ENCODE results near the gene DISC1. TPM values are rescaled to one million over a fixed set of nuclear protein-coding genes. Genes with fewer than 3 reads are reported as not detected.

The DISC1 gene
- polyA plus RNA-seq, 1 of the 3 experiments (the other 2 are of a cell fraction) = 1.7 TPM

DNA sequence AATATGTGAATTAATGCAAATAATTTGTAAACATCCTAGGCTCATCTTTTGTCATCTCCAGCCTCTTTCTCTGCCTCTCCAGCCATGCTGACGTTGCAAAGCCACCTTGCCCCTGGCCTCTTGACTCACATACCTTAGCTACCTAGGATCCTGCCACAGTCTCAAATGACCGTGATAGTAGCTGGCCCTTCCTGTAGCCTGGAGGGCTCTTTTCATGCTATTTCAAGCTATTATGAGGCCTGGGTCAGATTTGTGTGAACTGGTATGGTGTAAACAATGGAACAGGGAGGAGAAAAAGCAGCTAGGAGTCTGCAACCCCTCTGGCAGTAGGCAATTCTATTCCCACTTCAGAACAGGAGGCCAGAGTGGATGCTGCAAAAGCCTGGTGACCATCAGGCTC is 337.7 kb downstream of the DISC1 start (continued):
- TF ChIP-seq SIN3A (IDR thresholded peaks at IDR 0.05; ENCODE audit: borderline replicate concordance, low read depth, low read length) (no peak), FOSL2 (IDR thresholded peaks at IDR 0.05; ENCODE audit: borderline replicate concordance, low read depth) (no peak), ELF1 (IDR thresholded peaks at IDR 0.05) (no peak), RCOR1 (IDR thresholded peaks at IDR 0.05; ENCODE audit: low read length) (no peak), TEAD4 (IDR thresholded peaks at IDR 0.05; ENCODE audit: borderline replicate concordance, insufficient read depth) (no peak)

DNA sequence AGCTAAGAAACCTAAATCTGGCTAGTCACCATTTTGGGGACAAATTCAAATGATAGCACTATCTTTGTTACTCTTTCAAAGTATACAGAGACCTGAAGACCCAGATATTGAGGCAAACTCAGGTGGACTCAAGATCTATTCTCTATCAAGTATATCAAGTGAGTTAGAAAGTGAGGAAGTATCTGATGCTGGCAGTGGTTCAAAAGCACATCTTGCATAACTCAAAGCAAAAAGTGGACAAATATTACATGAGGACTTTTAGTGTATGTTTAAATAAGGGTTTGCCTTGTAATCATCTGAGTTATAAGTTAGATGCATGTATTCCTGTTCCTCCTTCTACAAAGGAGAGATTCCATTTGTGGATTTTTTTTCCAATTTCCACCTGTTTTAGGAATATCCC is 338.4 kb downstream of the DISC1 start:
- CTCF ChIA-PET = no interaction called here
- no peak overlapping the region for H3K27ac ChIP-seq (ENCODE audit: low read depth in 2 of 2, low read length in 1 of 2)
- TF ChIP-seq, protein P1, sequence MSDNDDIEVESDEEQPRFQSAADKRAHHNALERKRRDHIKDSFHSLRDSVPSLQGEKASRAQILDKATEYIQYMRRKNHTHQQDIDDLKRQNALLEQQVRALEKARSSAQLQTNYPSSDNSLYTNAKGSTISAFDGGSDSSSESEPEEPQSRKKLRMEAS (IDR thresholded peaks at IDR 0.05; ENCODE audit: low read depth) = no peak
- TF ChIP-seq ELF1 (IDR thresholded peaks at IDR 0.05) (no peak), GABPA (IDR thresholded peaks at IDR 0.05; ENCODE audit: low read depth) (no peak), TAF1 (IDR thresholded peaks at IDR 0.05; ENCODE audit: borderline replicate concordance, low read depth, low read length) (no peak), RCOR1 (IDR thresholded peaks at IDR 0.05; ENCODE audit: low read length) (no peak), RAD21 (IDR thresholded peaks at IDR 0.05; ENCODE audit: low read length) (no peak), REST (IDR thresholded peaks at IDR 0.05; ENCODE audit: low read depth, low read length) (no peak), RFX5 (IDR thresholded peaks at IDR 0.05; ENCODE audit: low read length) (no peak), CTCF (IDR thresholded peaks at IDR 0.05) (no peak), SMC3 (IDR thresholded peaks at IDR 0.05; ENCODE audit: low read depth, low read length) (no peak), TCF12 (IDR thresholded peaks at IDR 0.05) (no peak), TEAD4 (IDR thresholded peaks at IDR 0.05; ENCODE audit: borderline replicate concordance, insufficient read depth) (no peak), USF2 (IDR thresholded peaks at IDR 0.05; ENCODE audit: borderline replicate concordance, low read depth, low read length) (no peak), MXI1 (IDR thresholded peaks at IDR 0.05; ENCODE audit: low read depth, low read length) (no peak), YY1 (IDR thresholded peaks at IDR 0.05; ENCODE audit: low read depth) (no peak), CHD2 (IDR thresholded peaks at IDR 0.05; ENCODE audit: low read length, partially characterized antibody) (no peak), FOXM1 (IDR thresholded peaks at IDR 0.05; ENCODE audit: low read depth) (no peak)
- H4K20me1 ChIP-seq (ENCODE audit: insufficient read depth) = no peaks in the 10 kb centered on the region
- no peak overlapping the region for H3K4me2 ChIP-seq
- H3K79me2 ChIP-seq (ENCODE audit: insufficient read depth) = no peaks in the 10 kb centered on the region
- H3K4me3 ChIP-seq (ENCODE audit: low read depth in 2 of 2, low read length in 1 of 2) = no peak overlapping the region
- no peak overlapping the region for H2AFZ ChIP-seq (ENCODE audit: low read depth)
- no peaks in the 10 kb centered on the region for H3K36me3 ChIP-seq (replicated peaks in 1 of 2; ENCODE audit: control insufficient read depth in 1 of 2, insufficient read depth in 2 of 2, low read length in 1 of 2)
- peaks cover 0 to 5% of the 10 kb centered on the region in 2 experiments; a peak in 1 of 4 replicates for H3K4me1 ChIP-seq (ENCODE audit: control insufficient read depth in 1 of 2, insufficient read depth in 2 of 2, low read depth in 1 of 2, low read length in 1 of 2)
- H3F3A ChIP-seq (replicated peaks; ENCODE audit: insufficient read depth) = peaks cover 4% of the 10 kb centered on the region
- no peaks in the 10 kb centered on the region for H3K27me3 ChIP-seq (ENCODE audit: insufficient read depth)
- no peak overlapping the region for H3K9ac ChIP-seq
- no peaks in the 10 kb centered on the region for H3K9me2 ChIP-seq
- DNase-seq = no peak
- H3K9me3 ChIP-seq = no peaks in the 10 kb centered on the region
- POLR2A ChIA-PET = no interaction called here

All from SK-N-SH (cell line).